AG09319 (cell line): ENCODE data around the gene DSG2.

ENCODE experiments used
- DNase-seq: peaks from one replicate; pipeline ENCODE4 v3.0.0-alpha.2; 2010; ENCODE audit warnings: low read depth; ENCODE audit errors: extremely low read depth
- TF ChIP-seq, protein P1 (sequence below): IDR thresholded peaks from 2 replicates; pipeline ENCODE4 v1.5.1; 2011; ENCODE audit warnings: low read depth, mild to moderate bottlenecking, inconsistent platforms, low read length, moderate library complexity

DSG2 gene

GRCh38 chr18:31509571-31509970 lies 11.6 kb downstream of the DSG2 start:
- DNase-seq = no peak
- TF ChIP-seq, protein P1, sequence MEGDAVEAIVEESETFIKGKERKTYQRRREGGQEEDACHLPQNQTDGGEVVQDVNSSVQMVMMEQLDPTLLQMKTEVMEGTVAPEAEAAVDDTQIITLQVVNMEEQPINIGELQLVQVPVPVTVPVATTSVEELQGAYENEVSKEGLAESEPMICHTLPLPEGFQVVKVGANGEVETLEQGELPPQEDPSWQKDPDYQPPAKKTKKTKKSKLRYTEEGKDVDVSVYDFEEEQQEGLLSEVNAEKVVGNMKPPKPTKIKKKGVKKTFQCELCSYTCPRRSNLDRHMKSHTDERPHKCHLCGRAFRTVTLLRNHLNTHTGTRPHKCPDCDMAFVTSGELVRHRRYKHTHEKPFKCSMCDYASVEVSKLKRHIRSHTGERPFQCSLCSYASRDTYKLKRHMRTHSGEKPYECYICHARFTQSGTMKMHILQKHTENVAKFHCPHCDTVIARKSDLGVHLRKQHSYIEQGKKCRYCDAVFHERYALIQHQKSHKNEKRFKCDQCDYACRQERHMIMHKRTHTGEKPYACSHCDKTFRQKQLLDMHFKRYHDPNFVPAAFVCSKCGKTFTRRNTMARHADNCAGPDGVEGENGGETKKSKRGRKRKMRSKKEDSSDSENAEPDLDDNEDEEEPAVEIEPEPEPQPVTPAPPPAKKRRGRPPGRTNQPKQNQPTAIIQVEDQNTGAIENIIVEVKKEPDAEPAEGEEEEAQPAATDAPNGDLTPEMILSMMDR = no peak

DNA sequence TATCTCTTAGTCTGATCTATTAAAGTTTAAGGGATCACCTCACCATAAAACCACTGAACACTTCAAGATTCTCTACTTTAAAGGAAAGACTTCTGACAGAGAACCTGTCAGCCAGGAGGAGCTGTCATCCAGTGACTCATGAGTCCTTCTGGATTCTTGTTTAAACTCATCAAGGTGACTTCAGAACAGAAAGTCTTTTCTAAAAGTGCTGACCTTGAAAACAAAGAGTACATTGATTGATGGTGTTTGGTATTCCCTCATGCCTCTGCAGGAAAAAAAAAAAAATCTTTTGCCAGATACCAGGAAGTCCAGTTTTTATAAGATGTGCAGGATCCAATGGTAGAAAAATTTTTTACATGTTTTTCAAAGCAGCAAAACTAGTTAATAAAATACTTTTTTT lies 12.3 kb downstream of the DSG2 start:
- DNase-seq = no peak
- TF ChIP-seq, protein P1 = no peak

DNA sequence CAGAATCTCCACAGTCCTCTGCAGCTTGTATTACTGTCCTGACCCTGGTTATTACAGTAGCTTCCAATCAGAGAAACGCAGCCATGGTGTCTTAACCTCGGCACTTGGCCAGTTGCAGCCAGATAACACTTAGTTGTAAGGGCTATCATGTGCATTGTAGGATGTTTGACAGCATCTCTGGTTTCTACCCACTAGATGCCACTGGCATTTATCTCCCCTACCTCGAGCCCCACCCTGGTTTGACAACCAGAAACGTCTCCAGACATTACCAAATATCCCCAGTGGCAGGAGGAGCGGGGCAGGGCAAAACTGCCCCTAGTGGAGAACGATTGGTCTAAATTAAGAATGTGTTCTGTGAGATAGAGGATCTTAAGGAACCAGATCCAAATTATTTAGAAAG lies 13.1 kb downstream of the DSG2 start:
- DNase-seq = no peak
- TF ChIP-seq, protein P1 = no peak

DNA sequence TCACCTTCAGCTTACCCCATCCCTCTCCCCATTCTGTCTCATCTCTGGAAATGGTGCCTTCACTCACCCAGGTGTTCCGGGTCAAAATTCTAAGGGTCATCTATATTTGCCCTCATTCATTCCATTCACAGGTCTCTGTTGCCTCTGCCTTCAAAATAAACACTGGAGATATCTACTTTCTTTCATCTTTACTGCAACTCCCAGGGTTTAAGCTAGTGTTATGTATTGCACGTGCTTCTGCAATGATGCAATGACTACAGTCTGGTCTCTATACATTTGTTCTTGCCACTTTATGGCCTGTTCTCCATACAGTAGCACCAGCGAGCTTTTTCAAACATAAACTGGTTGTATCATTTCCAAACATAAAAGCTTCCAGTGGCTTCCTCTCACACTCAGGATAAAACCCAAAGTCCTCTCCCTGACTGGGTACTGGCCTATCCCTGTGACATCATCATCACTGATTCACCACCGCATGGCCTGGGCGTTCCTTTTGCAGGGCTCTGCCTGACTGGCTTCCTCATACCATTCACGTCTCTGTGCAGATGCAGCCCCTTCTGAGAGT lies 14.3 kb downstream of the DSG2 start:
- TF ChIP-seq, protein P1 = no peak
- DNase-seq = no peak

DNA sequence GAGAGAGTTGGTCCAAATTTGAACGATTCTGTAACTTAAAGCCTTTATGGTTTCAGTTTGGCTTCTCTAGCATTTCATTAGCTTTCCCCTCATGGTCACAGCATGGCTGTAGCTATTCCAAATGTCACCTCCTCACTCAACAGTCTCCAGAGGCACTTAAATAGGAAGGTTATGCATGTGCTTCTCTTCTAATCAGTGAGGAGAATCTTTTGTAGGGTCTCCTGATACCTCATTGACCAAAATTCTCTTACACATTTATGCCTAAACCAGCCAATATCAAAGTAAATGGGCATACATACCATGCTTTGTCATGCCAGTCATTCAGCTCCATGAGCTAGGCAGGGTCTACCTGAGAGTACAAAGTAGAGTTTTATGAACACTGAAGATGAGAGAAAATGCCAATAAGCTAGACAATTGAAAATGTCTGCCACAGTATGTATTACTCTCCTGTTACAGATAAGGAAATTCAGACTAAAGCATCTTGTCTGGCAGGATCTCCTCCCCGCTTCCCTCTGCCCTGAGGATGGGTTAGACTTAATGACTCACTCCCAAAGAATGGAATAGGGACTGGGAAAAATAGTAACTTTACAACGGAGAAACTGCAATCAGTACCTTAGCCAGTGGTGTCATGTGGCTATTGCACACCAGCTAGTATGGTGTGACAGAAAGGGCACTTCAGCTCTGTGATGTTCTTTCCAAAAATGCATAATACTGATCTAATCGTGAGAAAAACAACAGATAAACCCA lies 15.4 kb downstream of the DSG2 start:
- TF ChIP-seq, protein P1 = no peak
- DNase-seq = no peak

GRCh38 chr18:31516437-31516836 lies 18.5 kb downstream of the DSG2 start:
- no peak for DNase-seq
- TF ChIP-seq, protein P1 = no peak

GRCh38 chr18:31526374-31526773 lies 28.4 kb downstream of the DSG2 start:
- DNase-seq = no peak
- TF ChIP-seq, protein P1 = no peak
